Measurements from ENCODE around the gene TRPV4. TPM values are rescaled to one million over a fixed set of nuclear protein-coding genes. Genes with fewer than 3 reads are reported as not detected.

The TRPV4 gene
- total RNA-seq, 1 experiment from 2014 or later, result 2.4 TPM

- no peak for TF ChIP-seq EZH2 (IDR thresholded peaks at IDR 0.05; ENCODE audit: low read length, unreplicated experiment)
- no peak for TF ChIP-seq EZH2phosphoT487 (IDR thresholded peaks at IDR 0.05; ENCODE audit: borderline replicate concordance, low read length)
- TF ChIP-seq, protein P1, sequence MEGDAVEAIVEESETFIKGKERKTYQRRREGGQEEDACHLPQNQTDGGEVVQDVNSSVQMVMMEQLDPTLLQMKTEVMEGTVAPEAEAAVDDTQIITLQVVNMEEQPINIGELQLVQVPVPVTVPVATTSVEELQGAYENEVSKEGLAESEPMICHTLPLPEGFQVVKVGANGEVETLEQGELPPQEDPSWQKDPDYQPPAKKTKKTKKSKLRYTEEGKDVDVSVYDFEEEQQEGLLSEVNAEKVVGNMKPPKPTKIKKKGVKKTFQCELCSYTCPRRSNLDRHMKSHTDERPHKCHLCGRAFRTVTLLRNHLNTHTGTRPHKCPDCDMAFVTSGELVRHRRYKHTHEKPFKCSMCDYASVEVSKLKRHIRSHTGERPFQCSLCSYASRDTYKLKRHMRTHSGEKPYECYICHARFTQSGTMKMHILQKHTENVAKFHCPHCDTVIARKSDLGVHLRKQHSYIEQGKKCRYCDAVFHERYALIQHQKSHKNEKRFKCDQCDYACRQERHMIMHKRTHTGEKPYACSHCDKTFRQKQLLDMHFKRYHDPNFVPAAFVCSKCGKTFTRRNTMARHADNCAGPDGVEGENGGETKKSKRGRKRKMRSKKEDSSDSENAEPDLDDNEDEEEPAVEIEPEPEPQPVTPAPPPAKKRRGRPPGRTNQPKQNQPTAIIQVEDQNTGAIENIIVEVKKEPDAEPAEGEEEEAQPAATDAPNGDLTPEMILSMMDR (conservative IDR thresholded peaks at IDR 0.05; ENCODE audit: low read depth, low read length), result no peak
- no peaks in the 10 kb centered on the region for H3K36me3 ChIP-seq (ENCODE audit: low read depth, low read length)
- no peak overlapping the region for H3K4me3 ChIP-seq (ENCODE audit: low read length)
- peaks cover 16% of the 10 kb centered on the region for H3K4me1 ChIP-seq (ENCODE audit: insufficient read depth, low read length)
- no peak overlapping the region for H3K27ac ChIP-seq (ENCODE audit: low read length)
- H3K4me2 ChIP-seq (ENCODE audit: low read length), result no peak overlapping the region
- no peaks in the 10 kb centered on the region for H3F3A ChIP-seq (ENCODE audit: low read length, unreplicated experiment)
- no peak overlapping the region for H2AFZ ChIP-seq (ENCODE audit: low read length)
- H3K9ac ChIP-seq (ENCODE audit: low read length), result no peak overlapping the region
- no peak for DNase-seq
- ATAC-seq, result no peak
- intact Hi-C loops (cut with micrococcal nuclease), result no loop called here
- BruUV-seq (replicated peaks), result no TSS peak
- H3K79me2 ChIP-seq (ENCODE audit: low read length), result no peaks in the 10 kb centered on the region
- no peaks in the 10 kb centered on the region for H3K9me3 ChIP-seq (ENCODE audit: low read length)
- no peaks in the 10 kb centered on the region for H3K9me2 ChIP-seq (replicated peaks; ENCODE audit: low read length)
- H3K27me3 ChIP-seq (ENCODE audit: low read length), result no peaks in the 10 kb centered on the region
- POLR2A ChIA-PET (ENCODE audit: unreplicated experiment), result no interaction called here
- H4K20me1 ChIP-seq (ENCODE audit: low read length), result no peaks in the 10 kb centered on the region
- CTCF ChIA-PET, result no interaction called here
Measured at GRCh38 chr12:109817627-109818231, 15.5 kb downstream of the TRPV4 start.

DNA sequence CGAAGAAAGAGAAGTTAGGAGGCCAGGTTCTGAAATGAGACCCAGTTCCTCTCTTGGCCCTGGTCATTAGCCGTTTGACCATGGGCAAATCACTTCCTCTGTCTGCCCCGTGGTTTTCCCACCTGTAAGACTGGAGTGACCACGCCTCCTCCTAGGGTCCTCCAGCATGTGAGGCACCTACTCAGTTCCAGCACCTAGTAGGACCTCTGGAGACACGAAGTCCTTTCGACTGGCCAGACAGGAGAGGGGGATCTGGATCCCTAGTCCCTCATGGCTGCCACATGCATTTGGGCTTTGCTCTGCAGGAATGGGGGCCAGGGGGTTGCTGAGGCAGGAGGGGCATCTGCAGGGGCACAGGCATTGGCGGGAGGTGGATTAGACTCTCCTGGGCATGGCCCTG is 16.3 kb downstream of the TRPV4 start:
- CTCF ChIA-PET, result no interaction called here
- no peaks in the 10 kb centered on the region for H3K9me2 ChIP-seq (replicated peaks; ENCODE audit: low read length)
- no peak for ATAC-seq

More for the DNA sequence above, 16.3 kb downstream of the TRPV4 start:
- Histone ChIP-seq H3K4me1 (ENCODE audit: insufficient read depth, low read length) (peaks cover 10% of the 10 kb centered on the region), H3K27me3 (ENCODE audit: low read length) (no peaks in the 10 kb centered on the region), H2AFZ (ENCODE audit: low read length) (no peak overlapping the region), H3K27ac (ENCODE audit: low read length) (no peak overlapping the region), H4K20me1 (ENCODE audit: low read length) (no peaks in the 10 kb centered on the region), H3K79me2 (ENCODE audit: low read length) (no peaks in the 10 kb centered on the region), H3K4me2 (ENCODE audit: low read length) (no peak overlapping the region), H3K4me3 (ENCODE audit: low read length) (no peak overlapping the region), H3K9ac (ENCODE audit: low read length) (no peak overlapping the region), H3K9me3 (ENCODE audit: low read length) (no peaks in the 10 kb centered on the region), H3K36me3 (ENCODE audit: low read depth, low read length) (no peaks in the 10 kb centered on the region), H3F3A (ENCODE audit: low read length, unreplicated experiment) (no peaks in the 10 kb centered on the region)
- intact Hi-C loops (cut with micrococcal nuclease), result no loop called here
- TF ChIP-seq EZH2phosphoT487 (IDR thresholded peaks at IDR 0.05; ENCODE audit: borderline replicate concordance, low read length) (no peak), EZH2 (IDR thresholded peaks at IDR 0.05; ENCODE audit: low read length, unreplicated experiment) (no peak)
- TF ChIP-seq, protein P1 (conservative IDR thresholded peaks at IDR 0.05; ENCODE audit: low read depth, low read length), result no peak
- no peak for DNase-seq
- POLR2A ChIA-PET (ENCODE audit: unreplicated experiment), result no interaction called here
- BruUV-seq (replicated peaks), result no TSS peak

Measured in PC-3 (cell line).